Measurements from ENCODE around the gene PIEZO2.

DNA sequence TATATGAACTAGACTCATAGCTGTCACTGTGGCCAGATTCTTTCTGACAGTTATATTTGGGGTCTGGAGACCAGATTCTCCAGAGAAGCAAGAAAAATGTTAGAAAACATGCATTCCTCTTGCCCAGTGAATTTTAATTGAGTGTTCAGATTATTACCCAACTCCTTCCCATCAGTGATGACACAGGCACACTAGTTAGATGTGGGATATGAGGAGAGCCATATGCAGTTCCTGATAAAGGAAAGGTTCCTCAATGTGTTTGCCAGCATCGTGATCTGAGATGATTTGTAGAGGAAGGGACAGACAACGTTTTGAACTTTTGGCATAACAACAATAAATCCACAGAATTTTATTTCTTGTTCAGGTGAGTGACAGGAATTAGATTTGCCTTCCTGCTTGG is 308.6 kb downstream of the PIEZO2 start:
- no peak for TF ChIP-seq CTCF (IDR thresholded peaks at IDR 0.05)
- no peak for TF ChIP-seq EZH2 (IDR thresholded peaks at IDR 0.05)
